HG02759 (cell line): ENCODE measurements around the gene ASCC3.

Experiments used
- ATAC-seq: cut with Tn5 transposase; IDR thresholded peaks from one replicate; pipeline ENCODE4 v1.9.1; 2021; ENCODE audit warnings: mild to moderate bottlenecking, moderate library complexity; ENCODE audit not compliant: unreplicated experiment

The ASCC3 gene, protein sequence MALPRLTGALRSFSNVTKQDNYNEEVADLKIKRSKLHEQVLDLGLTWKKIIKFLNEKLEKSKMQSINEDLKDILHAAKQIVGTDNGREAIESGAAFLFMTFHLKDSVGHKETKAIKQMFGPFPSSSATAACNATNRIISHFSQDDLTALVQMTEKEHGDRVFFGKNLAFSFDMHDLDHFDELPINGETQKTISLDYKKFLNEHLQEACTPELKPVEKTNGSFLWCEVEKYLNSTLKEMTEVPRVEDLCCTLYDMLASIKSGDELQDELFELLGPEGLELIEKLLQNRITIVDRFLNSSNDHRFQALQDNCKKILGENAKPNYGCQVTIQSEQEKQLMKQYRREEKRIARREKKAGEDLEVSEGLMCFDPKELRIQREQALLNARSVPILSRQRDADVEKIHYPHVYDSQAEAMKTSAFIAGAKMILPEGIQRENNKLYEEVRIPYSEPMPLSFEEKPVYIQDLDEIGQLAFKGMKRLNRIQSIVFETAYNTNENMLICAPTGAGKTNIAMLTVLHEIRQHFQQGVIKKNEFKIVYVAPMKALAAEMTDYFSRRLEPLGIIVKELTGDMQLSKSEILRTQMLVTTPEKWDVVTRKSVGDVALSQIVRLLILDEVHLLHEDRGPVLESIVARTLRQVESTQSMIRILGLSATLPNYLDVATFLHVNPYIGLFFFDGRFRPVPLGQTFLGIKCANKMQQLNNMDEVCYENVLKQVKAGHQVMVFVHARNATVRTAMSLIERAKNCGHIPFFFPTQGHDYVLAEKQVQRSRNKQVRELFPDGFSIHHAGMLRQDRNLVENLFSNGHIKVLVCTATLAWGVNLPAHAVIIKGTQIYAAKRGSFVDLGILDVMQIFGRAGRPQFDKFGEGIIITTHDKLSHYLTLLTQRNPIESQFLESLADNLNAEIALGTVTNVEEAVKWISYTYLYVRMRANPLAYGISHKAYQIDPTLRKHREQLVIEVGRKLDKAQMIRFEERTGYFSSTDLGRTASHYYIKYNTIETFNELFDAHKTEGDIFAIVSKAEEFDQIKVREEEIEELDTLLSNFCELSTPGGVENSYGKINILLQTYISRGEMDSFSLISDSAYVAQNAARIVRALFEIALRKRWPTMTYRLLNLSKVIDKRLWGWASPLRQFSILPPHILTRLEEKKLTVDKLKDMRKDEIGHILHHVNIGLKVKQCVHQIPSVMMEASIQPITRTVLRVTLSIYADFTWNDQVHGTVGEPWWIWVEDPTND (N-terminal part only)

DNA sequence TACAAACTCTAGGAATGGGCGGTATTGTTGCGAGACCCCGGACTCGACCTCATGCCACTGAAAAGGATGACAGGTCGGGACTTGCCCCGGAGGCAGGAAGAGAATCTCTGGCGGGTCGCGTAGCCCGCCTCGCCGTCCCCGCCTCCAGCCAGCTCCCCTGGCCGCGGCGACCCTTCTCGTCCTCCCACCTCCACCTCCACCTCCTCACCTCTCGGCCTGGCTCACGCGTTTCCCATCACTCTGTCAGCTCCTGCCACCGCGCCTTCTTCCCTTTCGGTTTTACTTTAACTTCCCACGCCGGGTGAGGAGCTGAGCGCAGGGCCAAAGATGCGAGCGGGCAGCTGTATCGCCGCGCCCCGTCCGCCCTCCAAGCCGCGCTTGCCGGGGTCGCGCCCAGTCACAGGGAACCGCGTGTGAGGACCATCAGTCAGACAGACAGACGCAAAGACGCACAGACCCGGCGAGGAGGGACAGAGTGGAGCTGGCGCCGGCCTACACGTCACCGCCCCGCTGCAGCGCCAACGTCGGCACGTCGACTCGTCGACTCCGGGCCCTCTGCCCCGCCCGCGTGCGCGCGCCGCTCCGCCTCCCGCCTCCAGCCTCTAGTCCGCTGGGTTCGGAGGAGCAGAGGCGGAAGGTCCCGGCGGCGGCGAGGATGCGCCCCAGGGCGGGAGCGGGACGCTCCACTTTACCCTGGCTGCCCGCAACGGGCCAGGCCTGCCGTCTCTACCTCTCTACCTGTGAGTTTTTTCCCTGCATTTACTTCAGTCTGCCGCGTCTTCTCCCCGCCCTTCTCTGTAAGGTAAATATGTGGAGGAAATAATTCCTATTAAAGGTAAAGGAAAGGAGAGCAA is at the start of gene ASCC3:
TSS of gene ASCC3 (minus strand) at position 477 of the 854 bp plus-strand sequence. CDS start 13,332 bp downstream, outside the sequence.
- ATAC-seq: peak; percentile 95

DNA sequence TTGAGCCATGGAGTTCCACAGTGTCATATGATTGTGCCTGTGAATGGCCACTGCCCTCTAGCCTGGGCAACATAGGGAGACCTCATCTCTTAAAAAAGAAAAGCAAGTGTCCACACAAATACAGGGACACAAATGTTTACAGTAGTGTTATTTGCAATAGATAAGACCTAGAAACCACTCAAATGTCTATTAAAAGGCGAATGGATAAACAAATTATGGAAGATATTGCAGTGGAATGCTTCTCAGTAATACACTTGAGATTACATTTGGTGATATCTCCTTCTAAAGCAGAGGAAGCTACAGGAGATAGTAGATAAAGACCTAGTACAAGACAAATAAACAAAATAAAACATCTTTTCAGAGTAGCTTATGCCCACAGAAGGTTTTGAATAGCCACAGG is 44.6 kb upstream of the ASCC3 start:
- ATAC-seq: no peak

DNA sequence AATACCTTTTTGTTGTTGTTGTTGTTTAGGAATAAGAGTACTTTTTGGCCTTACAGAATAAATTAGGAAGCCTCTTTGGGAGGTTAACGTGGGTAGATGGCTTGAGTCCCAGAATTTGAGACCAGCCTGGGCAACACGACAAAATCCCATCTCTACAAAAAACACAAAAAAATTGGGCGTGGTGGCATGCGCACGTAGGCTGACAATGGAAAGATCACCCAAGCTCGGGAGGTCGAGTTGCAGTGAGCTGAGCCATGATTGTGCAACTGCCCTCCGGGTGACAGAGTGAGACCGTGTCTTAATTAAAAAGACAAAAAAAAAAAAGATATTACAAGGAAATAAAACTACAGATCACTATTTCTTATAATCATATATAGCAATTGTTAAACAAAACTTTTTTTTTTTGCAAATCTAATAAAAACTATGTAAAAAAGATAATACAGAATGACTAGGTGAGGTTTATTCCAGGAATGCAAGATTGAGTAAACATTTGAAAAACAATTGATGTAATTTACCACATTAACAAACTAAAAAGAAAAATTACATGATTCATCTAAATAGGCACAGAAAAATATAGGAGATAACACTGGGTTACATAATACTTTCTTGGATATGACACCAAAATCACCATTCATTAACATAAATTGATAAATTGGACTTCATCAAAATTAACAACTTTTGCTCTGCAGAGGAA is 43.6 kb upstream of the ASCC3 start:
- no peak for ATAC-seq

DNA sequence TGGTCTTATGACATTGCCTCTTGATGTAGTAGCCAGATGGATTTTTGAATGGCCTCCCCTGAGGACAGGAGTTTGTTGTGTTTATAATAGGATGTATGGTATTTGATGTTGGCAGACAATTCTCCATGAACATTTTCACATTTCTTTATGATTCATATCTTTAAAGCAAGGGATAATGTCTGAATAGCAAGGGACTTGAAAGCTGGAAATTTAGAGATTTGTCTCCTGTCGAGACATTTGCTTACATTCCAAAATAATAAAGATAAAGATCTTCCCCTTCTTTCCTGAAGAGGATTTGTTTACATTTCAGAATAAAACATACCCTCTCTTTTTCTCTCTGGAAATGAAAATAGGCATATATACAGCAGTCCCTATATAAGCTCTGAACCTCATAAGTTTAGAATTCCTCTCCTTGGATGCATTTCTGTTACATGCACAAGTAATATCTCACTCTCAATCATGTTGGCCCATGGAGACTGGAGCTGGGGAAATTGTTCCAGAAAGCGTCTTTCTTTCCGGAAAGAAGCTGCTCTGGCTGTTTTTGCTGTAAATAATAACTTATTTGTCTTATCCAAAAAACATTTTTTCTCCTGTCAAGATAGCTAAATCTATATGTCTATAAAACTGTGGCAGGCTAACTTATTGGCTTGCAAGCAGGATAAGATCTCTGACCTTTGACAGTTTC is 42.5 kb upstream of the ASCC3 start:
- no peak for ATAC-seq

DNA sequence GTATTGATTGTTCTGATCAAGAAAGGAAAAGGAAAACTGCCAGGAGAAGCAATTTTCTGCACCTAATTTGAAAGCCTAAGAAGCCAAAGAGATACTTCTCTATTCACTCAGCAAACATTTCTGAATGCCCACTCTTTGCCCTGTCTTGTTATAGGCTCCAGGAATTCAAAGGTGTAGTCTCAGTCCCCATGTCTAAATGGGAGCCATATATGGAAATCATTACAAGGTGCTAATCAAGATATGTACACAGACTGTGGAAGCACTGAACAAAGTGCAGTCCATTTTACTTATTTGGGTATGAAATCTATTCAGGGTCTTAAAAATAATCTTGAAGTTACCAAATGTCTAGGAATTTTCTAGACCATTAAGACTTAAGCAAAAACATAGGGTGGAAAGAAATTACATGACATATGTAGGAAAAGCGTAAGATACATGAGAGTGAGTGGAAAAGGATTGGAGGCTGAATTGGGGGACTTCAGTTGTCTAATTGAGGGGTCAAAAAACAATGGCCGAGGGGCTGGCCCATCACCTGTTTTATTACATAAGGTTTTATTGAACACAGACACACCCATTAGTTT is 39.0 kb upstream of the ASCC3 start:
- no peak for ATAC-seq

DNA sequence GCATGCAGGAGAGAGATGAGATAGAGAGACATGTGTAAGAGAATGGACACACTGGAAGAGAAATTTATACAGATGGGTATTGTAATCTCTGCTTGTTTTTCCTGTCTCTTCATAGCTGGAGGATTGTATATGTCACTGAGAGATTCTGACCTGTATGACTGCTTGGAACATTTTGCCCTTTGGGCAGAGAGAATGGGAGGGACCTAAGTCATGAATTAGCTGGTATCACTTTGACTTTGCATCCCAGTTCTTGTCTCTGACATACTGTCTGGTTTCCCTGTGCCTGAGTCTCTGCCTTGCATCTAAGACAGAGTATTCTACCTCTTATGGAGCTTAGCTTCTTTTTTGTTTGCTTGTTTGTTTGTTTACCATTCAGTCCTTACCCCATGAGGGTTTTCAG is 37.0 kb upstream of the ASCC3 start:
- ATAC-seq: no peak

DNA sequence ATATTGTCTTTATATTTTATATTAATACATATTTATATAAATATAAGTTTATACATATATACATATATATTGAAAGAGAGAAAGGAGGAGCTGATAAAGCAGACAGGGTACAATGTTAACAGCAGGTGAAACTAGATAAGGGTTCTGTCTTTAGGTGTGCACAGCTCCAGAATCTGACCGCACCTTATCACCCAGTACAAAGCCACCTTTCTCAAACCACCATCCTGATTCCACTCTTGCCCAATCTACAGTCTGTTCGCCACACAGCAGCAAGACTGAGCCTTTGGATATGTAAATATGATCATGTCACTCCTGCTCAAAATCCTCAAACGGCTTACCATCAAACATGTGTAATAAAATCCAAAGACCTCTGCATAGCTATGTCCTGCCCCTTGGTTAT is 34.7 kb upstream of the ASCC3 start:
- no peak for ATAC-seq

DNA sequence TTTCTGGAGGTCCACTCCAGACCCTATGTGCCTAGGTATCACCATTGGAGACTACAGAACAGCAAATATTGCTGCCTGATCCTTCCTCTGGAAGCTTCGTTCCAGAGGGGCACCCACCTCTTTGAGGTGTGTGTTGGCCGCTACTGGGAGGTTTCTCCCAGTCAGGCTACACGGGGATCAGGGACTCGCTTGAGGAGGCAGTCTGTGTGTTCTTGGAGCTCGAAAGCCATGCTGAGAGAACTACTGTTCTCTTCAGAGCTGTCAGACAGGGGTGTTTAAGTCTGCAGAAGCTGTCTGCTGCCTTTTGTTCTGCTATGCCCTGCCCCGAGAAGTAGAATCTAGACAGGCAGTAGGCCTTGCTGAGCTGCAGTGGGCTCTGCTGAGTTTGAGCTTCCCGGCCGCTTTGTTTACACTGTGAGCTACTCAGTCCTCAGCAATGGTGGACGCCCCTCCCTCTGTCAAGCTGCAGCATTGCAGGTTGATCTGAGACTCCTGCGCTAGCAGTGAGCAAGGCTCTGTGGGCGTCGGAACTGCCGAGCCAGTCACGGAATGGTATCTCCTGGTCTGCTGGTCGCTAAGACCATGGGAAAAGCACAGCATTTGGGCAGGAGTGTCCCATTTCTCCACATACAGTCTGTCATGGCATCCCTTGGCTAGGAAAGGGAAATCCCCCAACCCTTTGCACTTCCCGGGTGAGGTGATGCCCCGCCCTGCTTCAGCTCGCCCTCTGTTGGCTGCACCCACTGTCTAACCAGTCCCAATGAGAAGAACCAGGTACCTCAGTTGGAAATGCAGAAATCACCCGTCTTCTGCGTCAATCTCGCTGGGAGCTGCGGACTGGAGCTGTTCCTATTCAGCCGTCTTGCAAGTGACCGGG is 32.5 kb upstream of the ASCC3 start:
- ATAC-seq: no peak

DNA sequence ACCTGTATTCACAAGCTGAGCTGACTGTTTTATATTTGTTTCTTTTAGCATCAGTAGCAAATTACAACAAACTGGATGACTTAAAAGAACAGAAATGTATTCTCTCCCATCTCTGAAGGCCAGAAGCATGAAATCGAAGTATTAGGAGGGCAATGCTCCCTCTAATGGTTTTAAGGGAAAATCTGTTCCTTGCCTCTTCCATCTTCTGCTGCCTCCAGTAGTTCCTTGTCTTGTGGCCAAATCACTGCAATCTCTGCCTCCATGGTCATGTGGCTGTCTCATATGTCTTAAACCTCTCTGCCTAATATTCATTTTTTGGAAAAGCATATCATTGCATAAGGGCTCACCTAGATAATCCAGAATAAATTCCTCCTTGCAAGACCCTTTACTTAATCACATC is 25.2 kb upstream of the ASCC3 start:
- no peak for ATAC-seq

DNA sequence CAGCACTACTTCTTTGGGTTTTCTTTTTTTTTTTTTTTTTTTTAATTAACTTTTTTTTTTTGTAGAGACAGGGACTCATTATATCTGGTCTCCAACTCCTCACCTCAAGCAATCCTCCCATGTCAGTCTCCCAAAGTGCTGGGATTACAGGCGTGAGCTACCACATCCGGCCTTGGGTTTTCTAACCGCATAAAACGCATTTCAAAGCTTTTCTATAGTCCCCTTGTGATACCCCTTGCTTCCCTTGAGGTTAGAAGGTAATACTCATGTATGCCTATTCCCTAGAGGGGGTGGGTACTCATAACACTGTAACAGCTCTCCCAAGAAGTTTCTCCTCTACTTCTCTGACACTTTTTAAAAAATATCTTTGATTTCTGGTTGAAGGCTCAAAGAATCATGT is 23.9 kb upstream of the ASCC3 start:
- no peak for ATAC-seq

DNA sequence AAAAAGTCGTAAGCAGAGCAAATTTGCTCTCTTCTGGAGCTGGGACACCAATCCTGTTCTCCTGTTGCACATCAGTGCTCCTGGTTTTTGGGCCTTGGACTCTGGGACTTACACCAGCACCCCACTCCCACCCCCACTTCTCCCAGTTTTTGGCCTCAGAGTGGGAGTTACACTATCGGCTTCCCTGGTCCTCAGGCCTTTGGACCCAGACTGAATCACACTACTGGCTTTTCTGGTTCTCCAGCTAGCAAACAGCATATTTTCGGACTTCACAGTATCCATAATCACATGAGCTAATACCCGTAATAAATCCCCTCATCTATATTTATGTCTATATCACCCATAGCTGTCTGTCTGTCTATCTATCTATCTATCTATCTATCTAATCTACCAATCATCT is 23.2 kb upstream of the ASCC3 start:
- ATAC-seq: no peak

DNA sequence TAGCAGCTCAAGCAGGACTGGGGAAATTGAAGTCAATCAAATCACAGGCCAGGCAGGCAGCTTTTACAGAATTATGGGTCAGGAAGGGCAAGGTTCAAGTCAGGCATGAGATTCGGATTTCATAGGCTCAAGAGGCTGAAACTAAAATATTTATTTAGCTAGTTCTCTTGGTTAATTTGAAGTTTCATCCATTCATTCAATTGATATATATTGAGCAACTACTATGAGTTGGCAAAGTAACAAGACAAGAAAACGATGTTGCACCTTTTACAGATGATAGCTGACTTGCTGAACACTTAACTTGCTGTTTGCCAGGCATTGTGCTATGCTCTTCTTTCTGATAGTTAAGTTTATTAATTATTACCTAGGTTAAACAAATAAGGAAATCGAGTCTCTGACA is 20.5 kb upstream of the ASCC3 start:
- no peak for ATAC-seq

DNA sequence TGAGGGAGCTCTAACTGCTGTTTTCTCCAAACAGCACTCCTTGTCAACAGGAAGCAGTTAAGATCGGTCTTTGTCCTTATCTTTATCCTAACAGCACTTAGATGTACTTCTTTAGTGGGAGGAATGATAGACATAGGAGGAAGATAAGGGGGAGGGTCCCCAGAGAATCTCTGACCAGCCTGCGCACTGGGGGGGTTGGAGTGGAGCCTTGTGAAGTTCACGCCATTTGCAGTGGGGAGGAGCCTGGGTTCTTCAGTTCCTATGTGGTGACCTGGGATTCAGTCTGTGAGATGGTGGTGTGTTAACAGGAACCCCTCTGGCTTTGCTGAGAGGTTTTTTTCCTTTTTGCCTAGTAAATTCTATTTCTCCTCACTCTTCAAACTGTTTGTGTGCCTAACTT is 18.1 kb upstream of the ASCC3 start:
- ATAC-seq: no peak

DNA sequence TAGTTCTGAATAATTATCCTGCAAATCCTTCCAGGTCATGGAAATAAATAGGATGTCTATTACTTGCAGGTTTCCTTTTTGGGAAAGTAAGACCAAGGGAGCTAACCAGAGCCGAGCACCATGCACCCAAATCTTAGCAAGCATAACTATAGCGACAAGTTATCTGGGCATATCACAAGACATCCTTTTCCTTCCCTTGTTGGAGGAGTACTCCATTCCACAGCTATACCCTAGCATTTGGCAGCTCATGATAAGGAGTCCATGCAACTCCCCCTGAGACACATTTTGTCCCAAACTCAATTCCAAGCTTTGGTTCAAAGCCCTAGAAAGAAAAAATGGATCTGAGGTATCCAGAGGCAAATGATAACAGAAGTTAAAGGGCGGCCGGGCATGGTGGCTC is 16.5 kb upstream of the ASCC3 start:
- ATAC-seq: no peak

DNA sequence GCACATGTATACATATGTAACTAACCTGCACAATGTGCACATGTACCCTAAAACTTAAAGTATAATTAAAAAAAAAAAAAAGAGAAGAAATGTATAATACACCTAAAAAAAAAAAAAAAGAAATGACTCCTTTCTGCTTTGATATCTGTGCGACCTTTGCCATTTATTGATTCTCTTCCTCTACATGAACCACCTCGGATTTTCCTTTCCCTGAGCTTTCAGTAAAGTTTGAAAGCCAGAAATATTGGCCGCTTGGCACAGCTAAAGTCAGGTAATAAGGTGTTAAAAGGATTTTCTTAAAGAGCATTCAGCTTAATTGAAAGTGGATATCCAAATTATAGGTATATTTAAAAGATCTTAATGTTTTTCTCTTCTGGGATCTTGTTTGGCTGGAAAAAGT is 12.6 kb upstream of the ASCC3 start:
- no peak for ATAC-seq

DNA sequence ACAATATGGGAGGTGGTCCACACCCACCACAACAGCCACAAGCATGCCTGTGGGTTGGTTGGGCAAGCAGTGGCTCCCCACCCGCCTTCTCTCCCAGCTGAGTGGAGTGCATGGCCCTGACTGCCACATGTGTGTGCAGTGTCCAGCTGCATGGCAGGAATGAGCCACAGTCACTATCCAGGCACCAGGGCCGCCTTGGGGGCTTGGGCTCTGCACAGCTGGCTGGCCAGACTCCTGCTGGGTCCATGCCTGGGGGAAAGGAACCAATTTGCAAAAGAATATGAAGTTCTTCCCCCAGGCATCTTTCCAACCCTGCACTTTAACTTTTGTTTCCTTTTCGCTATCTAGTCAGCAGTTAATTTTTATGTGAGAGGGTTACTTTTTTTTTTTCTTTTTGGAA is 11.6 kb upstream of the ASCC3 start:
- ATAC-seq: no peak

DNA sequence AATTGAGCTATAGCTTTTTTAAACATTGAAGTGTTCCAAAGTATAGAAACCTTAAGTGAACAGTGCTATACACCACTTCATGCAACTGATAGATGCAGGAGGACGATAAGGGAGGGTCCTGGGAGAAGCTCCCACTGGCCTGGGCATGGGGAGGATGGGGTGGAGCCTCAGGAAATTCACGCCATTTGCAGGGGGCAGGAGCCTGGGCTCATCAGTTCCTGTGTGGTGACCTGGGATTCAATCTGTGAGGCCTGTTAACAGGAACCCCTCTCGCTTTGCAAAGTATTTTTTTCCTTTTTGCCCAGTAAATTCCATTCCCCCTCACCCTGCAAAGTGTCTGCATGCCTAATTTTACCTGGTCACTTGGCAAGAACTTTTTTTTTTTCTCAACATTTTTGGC is 11.0 kb upstream of the ASCC3 start:
- ATAC-seq: no peak

DNA sequence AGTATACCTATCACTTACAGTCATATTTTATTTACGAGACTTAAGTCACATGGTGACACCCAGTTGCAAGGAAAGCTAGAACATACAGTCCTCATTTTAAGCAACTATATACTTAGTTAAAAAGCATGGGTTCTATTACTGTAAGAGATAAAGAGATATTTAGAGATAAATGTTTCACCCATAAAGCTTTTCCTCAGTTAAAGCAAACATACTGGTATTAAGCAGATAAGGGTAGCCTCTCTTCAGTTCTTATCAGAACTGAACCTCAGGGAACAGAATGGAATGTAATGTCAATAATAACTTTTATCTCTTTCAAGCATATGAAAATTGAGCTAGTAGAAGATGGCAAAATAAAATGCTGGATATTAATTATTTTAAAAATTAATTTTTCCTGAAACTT is 9.9 kb upstream of the ASCC3 start:
- no peak for ATAC-seq
